Thoracic aorta (tissue), 2 donors: ENCODE measurements around the gene SYT9. TPM values are rescaled to one million over a fixed set of nuclear protein-coding genes. Genes with fewer than 3 reads are reported as not detected.

Source experiments
- ATAC-seq: fragments of 150-250 bp; one replicate; pipeline ENCODE4 v1.8.0; 2017; ENCODE audit warnings: low read depth; ENCODE audit not compliant: insufficient number of reproducible peaks, low FRiP score
- DNase-seq: peaks from one replicate; pipeline ENCODE4 v3.0.0-alpha.2; 2020; ENCODE audit warnings: low spot score
- H3K27ac ChIP-seq, 2 donors: fragments of 200-600 bp; sonication (generic); 1 replicate in 1 of 2; 2 replicates in 1 of 2; pipeline ENCODE4 v1.5.1; 2016; ENCODE audit warnings: mild to moderate bottlenecking in 2 of 2, moderate library complexity in 2 of 2
- H3K27me3 ChIP-seq: fragments of 200-600 bp; sonication (generic); replicated peaks from 2 replicates; pipeline ENCODE4 v1.6.0; 2016; ENCODE audit warnings: mild to moderate bottlenecking; ENCODE audit not compliant: insufficient read depth
- H3K36me3 ChIP-seq: fragments of 200-600 bp; sonication (generic); one replicate; pipeline ENCODE4 v1.5.1; 2016
- H3K4me1 ChIP-seq, 2 donors: fragments of 200-600 bp; sonication (generic); 1 replicate in 1 of 2; 2 replicates in 1 of 2; pipeline versions ENCODE4 v1.5.1 to v1.6.0; 2016; ENCODE audit warnings: low read depth in 2 of 2, mild to moderate bottlenecking in 1 of 2; ENCODE audit not compliant: control insufficient read depth in 1 of 2
- H3K4me3 ChIP-seq: fragments of 200-600 bp; sonication (generic); 2 replicates; pipeline ENCODE4 v1.5.1; 2016; ENCODE audit warnings: mild to moderate bottlenecking
- H3K9me3 ChIP-seq: fragments of 200-600 bp; sonication (generic); 2 replicates; pipeline ENCODE4 v1.5.1; 2016
- CTCF ChIP-seq: fragments of 200-600 bp; sonication (generic); IDR thresholded peaks from one replicate; pipeline ENCODE4 v1.5.1; 2019; ENCODE audit warnings: antibody characterized with exemption
- total RNA-seq, 2 donors: library from RNA; depleted of rRNA; stranded (reverse); fragments of >200 nt; gene quantifications; one replicate each; pipeline versions ENCODE4 v1.1.0 to v1.2.3, GENCODE V29; 2016

SYT9 gene
- total RNA-seq, 2 donors from 2014 or later, result not detected

DNA sequence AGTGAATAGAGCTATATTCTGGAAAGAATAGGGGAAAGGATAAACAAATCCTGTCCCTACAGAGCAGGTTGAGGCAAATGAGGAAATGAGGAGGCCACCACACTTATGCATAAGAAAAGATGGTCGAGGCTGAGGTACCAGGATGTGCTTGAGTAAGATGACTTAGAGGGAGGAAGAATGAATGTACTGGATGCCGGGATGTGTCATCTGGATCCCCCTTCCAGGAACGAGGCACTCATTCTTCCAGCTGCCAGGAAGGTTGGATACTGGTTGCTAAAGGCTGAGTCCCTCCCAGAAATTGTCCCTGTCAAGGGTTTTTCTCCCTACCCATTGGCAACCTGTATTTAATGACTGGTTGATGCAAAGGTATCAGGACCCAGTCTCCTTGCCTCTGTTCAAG, 31.1 kb upstream of the SYT9 start:
- no peaks in the 10 kb centered on the region for H3K4me1 ChIP-seq
- H3K36me3 ChIP-seq, result no peaks in the 10 kb centered on the region
- H3K4me3 ChIP-seq, result no peak overlapping the region
- no peak overlapping the region for H3K27ac ChIP-seq
- no peak for TF ChIP-seq CTCF
- no peak for ATAC-seq
- no peaks in the 10 kb centered on the region for H3K9me3 ChIP-seq
- DNase-seq, result no peak
- no peaks in the 10 kb centered on the region for H3K27me3 ChIP-seq

GRCh38 chr11:7222619-7223018, 29.1 kb upstream of the SYT9 start:
- DNase-seq, result no peak
- no peak for ATAC-seq
- no peak for TF ChIP-seq CTCF

DNA sequence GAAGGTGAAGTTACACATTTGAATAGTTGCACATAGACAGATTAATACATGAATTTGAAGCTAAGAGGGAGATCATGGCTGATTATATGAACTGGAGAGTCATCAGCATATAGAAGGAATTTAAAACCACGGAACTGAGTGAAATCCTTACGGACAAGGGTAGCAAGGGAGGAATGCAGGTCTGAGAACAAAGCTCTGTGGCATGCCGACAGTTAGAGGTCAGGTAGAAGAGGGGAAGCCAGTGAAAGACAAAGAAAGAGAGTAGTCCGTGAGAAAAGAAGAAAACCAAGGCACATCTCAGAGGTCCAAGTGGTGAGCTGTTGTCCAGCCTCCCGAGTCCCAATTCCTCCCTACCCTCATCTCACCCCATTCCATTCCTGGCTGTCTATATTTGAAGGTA, 11.8 kb upstream of the SYT9 start:
- no peaks in the 10 kb centered on the region for H3K27me3 ChIP-seq
- TF ChIP-seq CTCF, result no peak
- no peak overlapping the region for H3K4me3 ChIP-seq
- H3K27ac ChIP-seq, result no peak overlapping the region
- H3K4me1 ChIP-seq, result no peaks in the 10 kb centered on the region
- DNase-seq (no peak), ATAC-seq (no peak)
- no peaks in the 10 kb centered on the region for H3K36me3 ChIP-seq
- H3K9me3 ChIP-seq, result no peaks in the 10 kb centered on the region

More at GRCh38 chr11:7222619-7223018, 29.1 kb upstream of the SYT9 start:
- H3K27ac ChIP-seq, result no peak overlapping the region
- H3K9me3 ChIP-seq, result no peaks in the 10 kb centered on the region
- no peaks in the 10 kb centered on the region for H3K27me3 ChIP-seq
- H3K36me3 ChIP-seq, result no peaks in the 10 kb centered on the region
- H3K4me1 ChIP-seq, result no peaks in the 10 kb centered on the region
- no peak overlapping the region for H3K4me3 ChIP-seq

DNA sequence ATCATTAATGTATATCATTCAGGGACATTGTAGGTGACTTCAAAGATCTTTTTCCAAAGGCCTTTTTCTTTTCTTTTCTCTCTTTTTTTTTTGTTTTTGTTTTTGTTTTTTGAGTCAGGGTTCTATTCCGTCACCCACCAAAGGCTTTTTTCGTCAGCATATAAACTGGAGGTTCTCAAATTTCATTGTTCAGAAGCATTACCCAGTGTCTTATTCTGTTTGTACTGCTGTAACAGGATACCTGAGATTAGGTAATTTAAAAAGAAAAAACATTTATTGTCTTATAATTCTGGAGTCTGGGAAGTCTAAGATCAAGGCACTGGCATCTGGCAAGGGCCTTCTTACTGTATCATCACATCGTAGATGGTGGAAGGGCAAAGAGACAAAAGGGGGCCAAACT, 6.4 kb upstream of the SYT9 start:
- H3K9me3 ChIP-seq, result no peaks in the 10 kb centered on the region
- H3K27me3 ChIP-seq, result no peaks in the 10 kb centered on the region
- no peak for DNase-seq
- H3K36me3 ChIP-seq, result no peaks in the 10 kb centered on the region
- H3K4me1 ChIP-seq, result no peaks in the 10 kb centered on the region
- ATAC-seq, result no peak
- H3K27ac ChIP-seq, result no peak overlapping the region
- TF ChIP-seq CTCF, result no peak
- no peak overlapping the region for H3K4me3 ChIP-seq

DNA sequence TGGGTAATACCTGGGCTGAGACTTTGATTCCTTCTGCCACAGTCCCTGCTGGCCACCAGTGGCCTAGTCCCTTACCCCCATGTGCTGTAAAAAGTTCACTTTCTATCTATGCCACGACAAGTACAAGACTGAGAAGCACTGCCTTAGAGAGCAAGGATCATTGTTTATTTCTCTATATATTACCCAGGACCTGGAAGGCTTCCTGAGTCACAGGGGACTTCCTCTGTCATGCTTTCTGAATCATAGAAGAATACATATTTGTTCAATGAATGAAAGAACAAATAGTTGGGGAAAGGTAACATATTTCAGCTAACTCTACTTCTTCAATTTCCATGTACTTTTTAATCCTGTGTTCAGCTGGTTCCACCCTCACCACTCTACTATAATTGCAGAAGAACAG, 5.5 kb upstream of the SYT9 start:
- no peak for TF ChIP-seq CTCF
- Histone ChIP-seq H3K27me3 (no peaks in the 10 kb centered on the region), H3K36me3 (no peaks in the 10 kb centered on the region), H3K4me3 (no peak overlapping the region), H3K4me1 (no peaks in the 10 kb centered on the region), H3K9me3 (no peaks in the 10 kb centered on the region), H3K27ac (no peak overlapping the region)
- no peak for ATAC-seq
- no peak for DNase-seq
